HCT116 (cell line): Measurements from ENCODE around the gene GPR180. TPM values are rescaled to one million over a fixed set of nuclear protein-coding genes. Genes with fewer than 3 reads are reported as not detected.

Source experiments
- ATAC-seq: fragments of 200-7000 bp; cut with Tn5 transposase; 2 replicates; pipeline ENCODE4 v1.9.1; 2020; ENCODE audit warnings: mild to moderate bottlenecking, moderate library complexity
- BruUV-seq: library from RNA; stranded (reverse); fragments of 400-500 nt; replicated peaks from 2 replicates; lab custom pipeline; 2021; lab: Mats Ljungman, UMichigan
- CTCF ChIA-PET: fragments of 300-600 bp; sonication (Branson Sonifier 250); formaldehyde crosslinking; loops from one replicate; lab custom pipeline; 2021; ENCODE audit warnings: antibody characterized with exemption; lab: Charles Lee
- POLR2A ChIA-PET: fragments of 300-600, 350-600 bp; sonication (Branson Sonifier 250); formaldehyde crosslinking; loops from one replicate; lab custom pipeline; 2021; ENCODE audit warnings: antibody characterized with exemption; lab: Charles Lee
- RAD21 ChIA-PET, 2 experiments: fragments of 300-600 bp; sonication (Branson Sonifier 250); formaldehyde crosslinking; loops; one replicate each; lab custom pipeline; 2023; ENCODE audit warnings: low total read pairs in 2 of 2; ENCODE audit not compliant: uncharacterized antibody in 2 of 2, unreplicated experiment in 2 of 2, low non-redundant PET in 1 of 2; lab: Charles Lee
- DNase-seq: peaks from one replicate; pipeline ENCODE4 v3.0.0-alpha.2; 2010; ENCODE audit warnings: low read depth, low spot score
- H2AFZ ChIP-seq: fragments of 200-600 bp; shearing (Covaris generic), sonication (generic); 2 replicates; pipeline ENCODE4 v1.6.1; 2017; ENCODE audit warnings: low read depth, mixed run types, mixed read lengths, antibody characterized with exemption, low read length; ENCODE audit not compliant: poor library complexity, severe bottlenecking
- H3K27ac ChIP-seq: 2 replicates; pipeline ENCODE4 v1.5.1; 2012; ENCODE audit warnings: low read depth, low read length
- H3K27me3 ChIP-seq: fragments of 200-600 bp; sonication (generic); 2 replicates; pipeline ENCODE4 v1.6.1; 2016; ENCODE audit warnings: mixed run types, low read length, mixed read lengths; ENCODE audit not compliant: insufficient read depth
- H3K36me3 ChIP-seq, 2 experiments: fragments of 200-500 bp in 1 of 2; fragments of 200-600 bp in 1 of 2; sonication (Bioruptor generic) in 1 of 2; sonication (generic) in 1 of 2; 2 replicates each; pipeline versions ENCODE4 v1.5.1 to v1.6.1; 2014 to 2016; ENCODE audit warnings: low read length in 2 of 2, inconsistent platforms in 1 of 2, mixed read lengths in 1 of 2, mixed run types in 1 of 2; ENCODE audit not compliant: insufficient read depth in 2 of 2, control insufficient read depth in 1 of 2
- H3K4me1 ChIP-seq, 2 experiments: fragments of 200-600 bp in 1 of 2; sonication (generic) in 1 of 2; 2 replicates each; pipeline versions ENCODE4 v1.5.1 to v1.6.1; 2012 to 2017; ENCODE audit warnings: low read length in 2 of 2, inconsistent platforms in 1 of 2, mild to moderate bottlenecking in 1 of 2, mixed read lengths in 1 of 2, mixed run types in 1 of 2, moderate library complexity in 1 of 2; ENCODE audit not compliant: insufficient read depth in 2 of 2, control insufficient read depth in 1 of 2
- H3K4me2 ChIP-seq: fragments of 200-600 bp; sonication (generic); 2 replicates; pipeline ENCODE4 v1.6.1; 2017; ENCODE audit warnings: mixed run types, low read length, mixed read lengths
- H3K4me3 ChIP-seq, 2 experiments: fragments of 200-600 bp in 1 of 2; sonication (generic) in 1 of 2; replicated peaks in 1 of 2; 2 replicates each; pipeline ENCODE4 v1.5.1; 2011 to 2016; ENCODE audit warnings: low read length in 2 of 2, control low read depth in 1 of 2, low read depth in 1 of 2, mild to moderate bottlenecking in 1 of 2, mixed read lengths in 1 of 2, mixed run types in 1 of 2
- H3K79me2 ChIP-seq: fragments of 200-600 bp; sonication (generic); 2 replicates; pipeline ENCODE4 v1.6.1; 2017; ENCODE audit warnings: mild to moderate bottlenecking, mixed run types, low read length, moderate library complexity, mixed read lengths; ENCODE audit not compliant: insufficient read depth
- H3K9ac ChIP-seq: fragments of 200-600 bp; sonication (generic); 2 replicates; pipeline ENCODE4 v1.6.1; 2016; ENCODE audit warnings: low read length, mixed read lengths
- H3K9me2 ChIP-seq: fragments of 200-600 bp; sonication (generic), shearing (Covaris generic); 2 replicates; pipeline ENCODE4 v1.6.1; 2017; ENCODE audit warnings: mixed run types, mild to moderate bottlenecking, moderate library complexity; ENCODE audit not compliant: insufficient read depth
- H3K9me3 ChIP-seq, 2 experiments: fragments of 200-500 bp in 1 of 2; fragments of 200-600 bp in 1 of 2; sonication (Bioruptor generic) in 1 of 2; sonication (generic) in 1 of 2; 2 replicates each; pipeline ENCODE4 v1.6.1; 2014 to 2017; ENCODE audit warnings: low read length in 2 of 2, mixed read lengths in 2 of 2, inconsistent platforms in 1 of 2, low read depth in 1 of 2, mild to moderate bottlenecking in 1 of 2, mixed run types in 1 of 2, moderate library complexity in 1 of 2; ENCODE audit not compliant: control insufficient read depth in 1 of 2, insufficient read depth in 1 of 2
- H4K20me1 ChIP-seq: fragments of 200-600 bp; sonication (generic), shearing (Covaris generic); 2 replicates; pipeline ENCODE4 v1.6.1; 2017; ENCODE audit warnings: mixed run types, mild to moderate bottlenecking, moderate library complexity; ENCODE audit not compliant: insufficient read depth
- CBX3 ChIP-seq: IDR thresholded peaks from 2 replicates; pipeline ENCODE4 v1.6.1; 2012; ENCODE audit warnings: low read depth
- CEBPB ChIP-seq: IDR thresholded peaks from 2 replicates; pipeline ENCODE4 v1.6.1; 2012; ENCODE audit warnings: low read depth
- ELF1 ChIP-seq: IDR thresholded peaks from 2 replicates; pipeline ENCODE4 v1.6.1; 2012; ENCODE audit warnings: low read depth, borderline replicate concordance
- SP1 ChIP-seq: IDR thresholded peaks from 2 replicates; pipeline ENCODE4 v1.6.1; 2012; ENCODE audit warnings: low read depth
- TCF7L2 ChIP-seq: IDR thresholded peaks from 2 replicates; pipeline ENCODE4 v1.7.0; 2011; ENCODE audit warnings: borderline replicate concordance, inconsistent platforms; ENCODE audit not compliant: insufficient read depth, insufficient read length; ENCODE audit errors: extremely low read depth
- ZFX ChIP-seq: fragments of 450-650 bp; IDR thresholded peaks from 2 replicates; pipeline ENCODE4 v1.6.1; 2017
- intact Hi-C: fragments of 100-400 bp; cut with micrococcal nuclease; formaldehyde crosslinking; loops from 2 replicates; pipeline ENCODE4 v1.10.0; 2022
- total RNA-seq: library from RNA; stranded (reverse); gene quantifications from one replicate; pipeline ENCODE4 v1.2.1, GENCODE V29; 2021; ENCODE audit not compliant: unreplicated experiment
- TF ChIP-seq, protein P1 (sequence below): IDR thresholded peaks from 2 replicates; pipeline ENCODE4 v1.6.1; 2011; ENCODE audit warnings: mild to moderate bottlenecking, low read length, moderate library complexity; ENCODE audit not compliant: insufficient replicate concordance; ENCODE audit errors: extremely low read depth

Gene GPR180
- total RNA-seq, 1 experiment from 2014 or later, result 6.4 TPM

DNA sequence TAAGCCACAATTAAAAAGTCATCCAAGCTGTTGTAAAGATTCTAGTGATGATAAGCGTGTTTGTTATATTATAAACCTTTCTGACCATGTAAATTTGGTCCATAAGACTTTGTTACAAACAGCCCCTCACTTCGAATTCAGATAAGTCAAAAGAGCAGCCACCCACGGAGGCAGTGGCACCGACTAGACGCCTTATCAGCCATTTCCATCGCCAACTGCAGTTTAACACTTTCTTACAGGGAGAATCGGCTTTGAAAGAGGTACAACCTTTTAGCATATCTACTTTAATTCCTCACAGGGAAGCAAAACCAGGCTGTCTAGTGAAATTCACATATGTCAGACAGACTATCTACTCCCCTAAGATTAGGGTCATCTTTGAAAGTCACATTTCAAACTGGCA is 63.2 kb downstream of the GPR180 start:
- ChIA-PET RAD21 (no interaction called here), POLR2A (no interaction called here), CTCF (no interaction called here)
- DNase-seq (no peak), ATAC-seq (no peak)
- Histone ChIP-seq H3K79me2 (no peaks in the 10 kb centered on the region), H2AFZ (no peak overlapping the region), H4K20me1 (no peaks in the 10 kb centered on the region), H3K9me2 (no peaks in the 10 kb centered on the region), H3K4me3 (no peak overlapping the region), H3K9me3 (no peaks in the 10 kb centered on the region), H3K9ac (no peak overlapping the region), H3K36me3 (no peaks in the 10 kb centered on the region), H3K4me2 (no peak overlapping the region), H3K4me1 (no peaks in the 10 kb centered on the region), H3K27me3 (peaks cover 60% of the 10 kb centered on the region), H3K27ac (no peak overlapping the region)
- intact Hi-C loops, result no loop called here
- no TSS peak for BruUV-seq
- TF ChIP-seq, protein P1, sequence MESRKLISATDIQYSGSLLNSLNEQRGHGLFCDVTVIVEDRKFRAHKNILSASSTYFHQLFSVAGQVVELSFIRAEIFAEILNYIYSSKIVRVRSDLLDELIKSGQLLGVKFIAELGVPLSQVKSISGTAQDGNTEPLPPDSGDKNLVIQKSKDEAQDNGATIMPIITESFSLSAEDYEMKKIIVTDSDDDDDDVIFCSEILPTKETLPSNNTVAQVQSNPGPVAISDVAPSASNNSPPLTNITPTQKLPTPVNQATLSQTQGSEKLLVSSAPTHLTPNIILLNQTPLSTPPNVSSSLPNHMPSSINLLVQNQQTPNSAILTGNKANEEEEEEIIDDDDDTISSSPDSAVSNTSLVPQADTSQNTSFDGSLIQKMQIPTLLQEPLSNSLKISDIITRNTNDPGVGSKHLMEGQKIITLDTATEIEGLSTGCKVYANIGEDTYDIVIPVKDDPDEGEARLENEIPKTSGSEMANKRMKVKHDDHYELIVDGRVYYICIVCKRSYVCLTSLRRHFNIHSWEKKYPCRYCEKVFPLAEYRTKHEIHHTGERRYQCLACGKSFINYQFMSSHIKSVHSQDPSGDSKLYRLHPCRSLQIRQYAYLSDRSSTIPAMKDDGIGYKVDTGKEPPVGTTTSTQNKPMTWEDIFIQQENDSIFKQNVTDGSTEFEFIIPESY, result no peak
- TF ChIP-seq SP1 (no peak), ELF1 (no peak)

DNA sequence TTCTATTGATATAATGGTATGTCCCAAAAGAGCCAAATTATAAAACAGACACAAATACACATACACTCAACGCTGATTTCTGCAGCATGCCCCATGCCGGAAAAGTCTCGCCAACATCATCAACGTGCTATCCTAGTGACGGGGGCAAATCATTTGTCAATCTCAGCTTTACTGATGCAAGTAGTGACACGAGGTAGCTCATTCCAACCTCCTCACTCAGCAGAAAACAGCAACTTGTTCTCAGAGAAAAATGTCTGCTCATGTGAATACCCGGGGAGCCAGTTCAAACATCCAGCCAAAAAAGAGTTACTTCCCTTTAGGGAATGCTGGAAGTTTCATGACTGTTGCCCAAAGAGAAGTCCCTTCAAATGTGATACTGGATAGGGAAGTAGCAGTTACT is 64.4 kb downstream of the GPR180 start:
- ATAC-seq, result no peak
- BruUV-seq, result no TSS peak
- H3K4me3 ChIP-seq, result no peak overlapping the region
- TF ChIP-seq TCF7L2, result no peak
- TF ChIP-seq CBX3, result no peak
- no peak for TF ChIP-seq CEBPB
- TF ChIP-seq ZFX, result no peak
- ChIA-PET RAD21 (no interaction called here), POLR2A (no interaction called here), CTCF (no interaction called here)
- H3K9me2 ChIP-seq, result no peaks in the 10 kb centered on the region
- H3K9ac ChIP-seq, result no peak overlapping the region
- DNase-seq, result no peak
- no peaks in the 10 kb centered on the region for H4K20me1 ChIP-seq
- no peak overlapping the region for H3K4me2 ChIP-seq
- no peaks in the 10 kb centered on the region for H3K9me3 ChIP-seq
- peaks cover 57% of the 10 kb centered on the region for H3K27me3 ChIP-seq
- no peak overlapping the region for H2AFZ ChIP-seq
- intact Hi-C loops, result no loop called here
- H3K4me1 ChIP-seq, result no peaks in the 10 kb centered on the region
- H3K36me3 ChIP-seq, result no peaks in the 10 kb centered on the region
- H3K27ac ChIP-seq, result no peak overlapping the region
- H3K79me2 ChIP-seq, result no peaks in the 10 kb centered on the region
